GF-D8 (cell line): ENCODE data around the gene NAGK.

Source experiments
- DNase-seq: peaks from one replicate; lab custom pipeline; 2025; lab: John Stamatoyannopoulos, UW

Gene NAGK

DNA sequence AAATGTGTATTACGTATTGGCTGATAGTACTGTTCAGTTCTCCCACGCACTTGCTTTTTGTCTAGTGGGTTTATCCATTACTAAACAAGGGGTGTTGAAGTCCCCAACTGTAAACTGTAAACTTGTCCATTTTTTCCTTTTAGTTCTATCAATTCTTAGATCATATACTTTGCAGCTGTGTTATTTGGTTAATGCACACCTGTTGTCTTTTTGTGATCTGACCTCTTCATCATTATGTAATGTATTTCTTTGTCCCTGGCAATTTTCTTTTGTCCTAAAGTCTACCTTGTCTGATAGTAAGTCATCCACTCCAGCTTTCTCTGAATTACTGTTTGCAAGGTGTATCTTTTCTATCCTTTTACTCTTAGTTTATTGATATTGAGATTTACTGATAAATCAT, 39.6 kb downstream of the NAGK start:
- no peak for DNase-seq

DNA sequence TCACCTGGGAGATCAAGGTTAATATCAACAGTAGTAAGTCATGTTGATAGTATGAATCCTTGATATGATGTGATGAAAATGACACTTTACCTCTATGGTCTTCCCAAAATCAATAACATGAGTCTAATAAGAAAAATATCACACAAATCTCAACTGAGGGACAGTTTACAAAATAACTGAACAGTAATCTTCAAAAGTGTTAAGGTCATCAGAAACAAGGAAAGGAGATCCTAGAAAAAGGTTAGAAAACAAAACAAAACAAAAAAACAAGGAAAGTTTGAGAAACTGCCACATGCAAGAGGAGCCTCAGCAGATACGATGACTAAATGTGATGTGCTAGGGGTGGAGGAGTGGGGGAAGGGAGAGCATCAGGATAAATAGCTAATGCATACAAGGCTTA, 45.4 kb downstream of the NAGK start:
- DNase-seq, result no peak

DNA sequence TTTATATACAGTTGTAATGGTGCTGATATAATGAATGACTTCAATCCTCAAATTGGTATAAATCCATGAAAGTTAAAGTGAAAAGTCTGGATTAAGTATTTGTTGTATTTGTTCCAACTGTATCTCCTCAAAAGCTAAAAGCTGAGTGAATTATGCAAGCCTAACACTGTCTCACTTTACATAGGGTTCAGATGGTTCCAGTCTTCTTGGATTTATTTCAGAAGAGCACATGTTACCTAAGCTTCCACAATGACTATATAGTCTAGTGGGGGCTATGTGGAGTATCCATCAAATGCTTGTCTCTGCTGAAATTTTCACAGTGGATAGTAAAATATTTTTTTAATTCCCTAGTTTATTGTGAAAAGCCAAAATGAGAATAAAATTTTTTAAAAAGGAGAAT, 48.6 kb downstream of the NAGK start:
- DNase-seq, result no peak

DNA sequence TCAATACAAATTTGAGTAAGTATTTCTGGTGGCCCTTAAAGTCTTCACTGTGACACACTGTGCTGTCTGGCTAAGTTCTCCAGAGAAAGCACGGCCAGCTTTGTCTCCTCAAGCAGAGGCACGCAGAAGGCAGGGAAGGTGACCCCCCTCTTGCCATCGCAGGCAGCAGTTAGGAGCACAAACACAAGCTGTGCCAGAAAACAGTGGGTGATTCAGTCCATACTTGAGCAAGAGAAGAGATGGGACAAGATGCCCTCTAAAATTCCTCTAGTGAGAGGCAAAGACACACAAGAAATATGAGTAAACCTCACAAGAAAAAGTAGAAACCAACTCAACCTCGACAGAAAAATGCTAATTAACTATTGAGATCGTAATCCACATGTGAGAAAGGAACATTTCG, 51.7 kb downstream of the NAGK start:
- DNase-seq, result no peak

DNA sequence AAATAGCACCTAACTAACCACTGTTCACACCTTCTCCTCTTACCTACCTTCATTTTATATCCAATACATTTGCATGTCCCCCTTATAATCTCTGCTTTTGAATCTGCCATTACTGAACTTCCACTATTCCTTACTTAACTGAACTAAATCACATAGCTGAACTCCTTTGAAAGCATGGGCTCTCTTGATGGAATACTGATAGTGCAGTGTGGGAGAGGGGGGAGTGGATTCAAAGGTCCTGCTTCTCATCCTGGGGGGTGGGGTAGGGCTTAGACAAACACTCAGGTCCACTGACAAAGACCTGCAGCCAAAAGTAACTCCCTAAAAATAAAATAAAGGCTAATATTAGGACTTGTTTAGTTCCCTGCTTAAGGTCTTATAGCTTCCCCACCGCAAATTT, 53.0 kb downstream of the NAGK start:
- no peak for DNase-seq

DNA sequence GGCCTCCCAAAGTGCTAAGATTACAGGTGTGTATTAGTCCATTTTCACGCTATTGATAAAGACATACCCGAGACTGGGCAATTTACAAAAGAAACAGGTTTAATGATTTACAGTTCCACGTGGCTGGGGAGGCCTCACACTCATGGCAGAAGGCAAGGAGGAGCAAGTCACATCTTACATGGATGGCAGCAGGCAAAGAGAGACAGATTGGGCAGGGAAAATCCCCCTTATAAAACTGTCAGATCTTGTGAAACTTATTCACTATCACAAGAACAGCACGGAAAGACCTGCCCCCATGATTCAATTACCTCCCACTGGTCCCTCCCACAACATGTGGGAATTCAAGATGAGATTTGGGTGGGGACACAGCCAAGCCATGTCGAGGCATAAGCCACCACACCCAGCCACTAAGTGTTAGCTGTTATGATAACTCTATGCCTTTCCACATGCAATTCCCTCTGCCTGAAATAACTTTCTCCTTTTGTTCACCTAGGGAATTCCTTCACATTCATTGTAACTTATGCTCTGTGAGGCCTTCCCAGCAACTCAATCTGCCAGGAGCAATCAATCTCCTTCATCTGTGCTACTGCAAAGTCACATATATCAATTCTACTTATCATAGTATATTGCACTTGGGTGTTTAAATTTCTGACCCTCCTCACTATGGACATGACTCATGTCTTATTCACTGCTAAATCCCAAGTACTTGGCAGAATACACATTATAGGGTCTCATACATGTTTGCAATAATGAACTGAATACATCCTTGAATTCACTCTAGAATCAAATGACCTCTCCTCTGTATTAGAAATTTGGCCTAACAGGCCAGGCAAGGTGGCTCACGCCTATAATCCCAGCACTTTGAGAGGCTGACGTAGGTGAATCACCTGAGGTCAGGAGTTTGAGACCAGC, 54.2 kb downstream of the NAGK start:
- DNase-seq, result no peak

DNA sequence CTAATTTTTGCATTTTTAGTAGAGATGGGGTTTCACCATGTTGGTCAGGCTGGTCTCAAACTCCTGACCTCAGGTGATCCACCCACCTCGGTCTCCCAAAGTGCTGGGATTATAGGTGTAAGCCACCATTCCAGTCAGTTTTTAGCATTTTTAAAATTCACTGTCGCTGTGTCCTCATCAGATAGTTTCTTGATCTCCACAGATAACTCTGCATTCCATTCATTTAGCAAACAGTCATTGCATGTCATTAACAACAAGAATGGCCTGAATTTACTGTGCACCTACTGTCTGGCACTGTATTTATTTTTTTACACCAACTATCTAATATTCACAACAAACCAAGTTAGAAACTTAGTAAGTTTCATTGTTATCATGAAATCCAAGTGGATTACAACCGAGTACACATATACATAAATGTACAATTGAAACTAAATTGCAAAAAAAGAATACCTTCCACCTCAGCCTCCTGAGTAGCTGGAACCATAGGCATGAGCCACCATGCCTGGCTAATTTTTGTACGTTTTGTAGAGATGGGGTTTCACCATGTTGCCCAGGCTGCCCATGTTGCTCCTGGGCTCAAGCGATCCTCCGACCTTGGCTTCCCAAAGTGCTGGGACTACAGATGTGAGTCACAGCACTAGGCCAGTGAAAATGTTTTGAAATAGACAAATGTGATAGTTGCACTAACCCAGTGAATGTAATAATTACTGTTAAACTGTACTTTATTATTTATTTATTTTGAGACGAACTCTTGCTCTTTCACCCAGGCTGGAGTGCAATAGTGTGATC, 57.3 kb downstream of the NAGK start:
- DNase-seq, result no peak

DNA sequence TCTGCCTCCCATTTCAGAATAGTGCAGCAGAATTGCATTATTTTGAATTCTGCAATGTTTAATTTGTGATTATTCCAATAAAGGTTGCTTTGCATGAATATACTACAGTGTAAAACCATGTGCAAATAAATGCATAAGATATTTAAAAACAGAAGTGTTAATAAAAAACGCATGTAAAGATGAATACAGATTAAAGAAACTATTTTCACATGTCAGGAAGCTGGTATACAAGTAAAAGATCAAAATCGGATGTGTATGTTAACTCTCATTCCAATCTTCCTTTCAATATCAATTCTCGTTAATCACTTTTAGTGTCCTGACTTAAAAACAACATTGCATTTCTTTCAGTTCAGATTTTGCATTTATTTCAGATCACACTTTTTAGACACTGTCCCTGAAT, 58.5 kb downstream of the NAGK start:
- no peak for DNase-seq
